ENCODE results near the gene COL8A2. TPM values are rescaled to one million over a fixed set of nuclear protein-coding genes. Genes with fewer than 3 reads are reported as not detected.

COL8A2 gene
- total RNA-seq, 1 experiment from 2014 or later = not detected

DNA sequence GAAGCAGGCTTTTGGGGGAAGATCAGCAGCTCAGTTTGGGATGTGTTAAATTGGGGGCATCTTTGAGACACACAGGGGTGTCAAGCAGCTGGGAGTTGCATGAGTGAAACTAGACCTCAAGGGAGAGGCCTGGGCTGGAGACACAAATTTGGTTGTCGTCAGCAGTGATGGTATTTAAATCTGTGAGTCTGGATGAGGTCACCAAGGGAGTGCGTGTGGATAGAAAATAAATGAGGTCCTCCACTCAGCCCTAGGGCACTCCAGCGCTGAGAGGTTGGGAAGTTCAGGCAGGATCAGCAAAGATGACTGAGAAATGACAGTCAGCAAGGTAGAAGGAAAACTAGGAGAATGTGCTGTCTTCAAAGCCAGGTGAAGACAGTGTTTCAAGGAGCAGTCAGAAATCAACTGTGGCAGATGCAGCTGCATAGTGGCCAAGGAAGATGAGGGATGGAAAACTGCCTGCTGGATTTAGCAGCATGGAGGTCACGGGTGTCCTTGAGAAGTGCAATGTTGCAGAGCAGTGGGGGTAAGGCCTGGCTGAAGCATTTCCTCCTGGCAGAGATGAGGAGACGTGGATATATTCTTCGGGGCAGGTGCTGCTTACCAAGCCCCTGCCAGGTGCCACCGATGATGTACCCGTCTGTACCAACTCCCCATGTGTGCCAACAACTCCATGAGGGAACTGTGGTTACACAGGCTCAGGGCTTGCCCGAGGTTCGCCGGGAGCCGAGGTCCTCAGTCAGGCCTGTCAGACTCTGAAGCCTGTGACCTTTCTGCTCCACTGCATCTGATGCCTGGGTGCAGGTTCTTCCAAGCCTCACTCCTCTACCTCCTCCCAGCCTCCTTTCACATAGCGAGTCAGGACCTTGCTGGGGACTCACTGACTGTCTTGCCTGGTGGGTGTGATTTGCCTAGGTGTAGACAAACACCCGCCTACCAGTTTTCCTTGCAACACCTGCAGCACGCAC lies 42.2 kb upstream of the COL8A2 start:
- ChIA-PET POLR2A (interaction anchor here (1.3 to 1.5 kb wide), 3 partner anchors 11 to 57 kb away, joined by 4 to 6 read pairs (median 5); partner anchors contain the start of genes MAP7D1, THRAP3 and TRAPPC3), CTCF (interaction anchor here (0.6 to 8.1 kb wide), 5 partner anchors 17 to 405 kb away, joined by 3 to 83 read pairs (median 9); partner anchors contain the start of gene TRAPPC3)
- no peaks in the 10 kb centered on the region for H3K27me3 Mint-ChIP-seq (ENCODE audit: insufficient read depth, unreplicated experiment)
- H3K9me3 Mint-ChIP-seq (ENCODE audit: unreplicated experiment) = no peaks in the 10 kb centered on the region
- H3K36me3 Mint-ChIP-seq (ENCODE audit: insufficient read depth, unreplicated experiment) = peaks cover 45% of the 10 kb centered on the region
- BruUV-seq (replicated peaks) = no TSS peak
- intact Hi-C loops (cut with micrococcal nuclease) = no loop called here
- TF ChIP-seq, protein P1, sequence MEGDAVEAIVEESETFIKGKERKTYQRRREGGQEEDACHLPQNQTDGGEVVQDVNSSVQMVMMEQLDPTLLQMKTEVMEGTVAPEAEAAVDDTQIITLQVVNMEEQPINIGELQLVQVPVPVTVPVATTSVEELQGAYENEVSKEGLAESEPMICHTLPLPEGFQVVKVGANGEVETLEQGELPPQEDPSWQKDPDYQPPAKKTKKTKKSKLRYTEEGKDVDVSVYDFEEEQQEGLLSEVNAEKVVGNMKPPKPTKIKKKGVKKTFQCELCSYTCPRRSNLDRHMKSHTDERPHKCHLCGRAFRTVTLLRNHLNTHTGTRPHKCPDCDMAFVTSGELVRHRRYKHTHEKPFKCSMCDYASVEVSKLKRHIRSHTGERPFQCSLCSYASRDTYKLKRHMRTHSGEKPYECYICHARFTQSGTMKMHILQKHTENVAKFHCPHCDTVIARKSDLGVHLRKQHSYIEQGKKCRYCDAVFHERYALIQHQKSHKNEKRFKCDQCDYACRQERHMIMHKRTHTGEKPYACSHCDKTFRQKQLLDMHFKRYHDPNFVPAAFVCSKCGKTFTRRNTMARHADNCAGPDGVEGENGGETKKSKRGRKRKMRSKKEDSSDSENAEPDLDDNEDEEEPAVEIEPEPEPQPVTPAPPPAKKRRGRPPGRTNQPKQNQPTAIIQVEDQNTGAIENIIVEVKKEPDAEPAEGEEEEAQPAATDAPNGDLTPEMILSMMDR (IDR thresholded peaks at IDR 0.05; ENCODE audit: unreplicated experiment) = no peak
- H3K4me1 Mint-ChIP-seq (ENCODE audit: insufficient read depth, unreplicated experiment) = peaks cover 47% of the 10 kb centered on the region
- DNase-seq (ENCODE audit: unreplicated experiment) = no peak
- H3K27ac Mint-ChIP-seq (ENCODE audit: low read depth, unreplicated experiment) = peak overlapping the region; percentile 35
- H3K4me3 Mint-ChIP-seq (ENCODE audit: unreplicated experiment) = no peak overlapping the region

- no peaks in the 10 kb centered on the region for H3K27me3 Mint-ChIP-seq (ENCODE audit: insufficient read depth, unreplicated experiment)
- H3K4me3 Mint-ChIP-seq (ENCODE audit: unreplicated experiment) = no peak overlapping the region
- peak overlapping the region; percentile 35 for H3K27ac Mint-ChIP-seq (ENCODE audit: low read depth, unreplicated experiment)
- ChIA-PET CTCF (interaction anchor here (0.6 to 8.1 kb wide), 7 partner anchors 16 to 404 kb away, joined by 3 to 83 read pairs (median 4); partner anchors contain the start of gene TRAPPC3), POLR2A (interaction anchor here (1.2 to 1.5 kb wide), 4 partner anchors 9 to 58 kb away, joined by 3 to 6 read pairs (median 4); partner anchors contain the start of genes MAP7D1, THRAP3 and TRAPPC3)
- TF ChIP-seq, protein P1 (IDR thresholded peaks at IDR 0.05; ENCODE audit: unreplicated experiment) = no peak
- peaks cover 54% of the 10 kb centered on the region for H3K4me1 Mint-ChIP-seq (ENCODE audit: insufficient read depth, unreplicated experiment)
- H3K36me3 Mint-ChIP-seq (ENCODE audit: insufficient read depth, unreplicated experiment) = peaks cover 35% of the 10 kb centered on the region
- intact Hi-C loops (cut with micrococcal nuclease) = no loop called here
- no TSS peak for BruUV-seq (replicated peaks)
- H3K9me3 Mint-ChIP-seq (ENCODE audit: unreplicated experiment) = no peaks in the 10 kb centered on the region
- DNase-seq (ENCODE audit: unreplicated experiment) = no peak
Observed at GRCh38 chr1:36166136-36166535, 41.1 kb upstream of the COL8A2 start.

DNA sequence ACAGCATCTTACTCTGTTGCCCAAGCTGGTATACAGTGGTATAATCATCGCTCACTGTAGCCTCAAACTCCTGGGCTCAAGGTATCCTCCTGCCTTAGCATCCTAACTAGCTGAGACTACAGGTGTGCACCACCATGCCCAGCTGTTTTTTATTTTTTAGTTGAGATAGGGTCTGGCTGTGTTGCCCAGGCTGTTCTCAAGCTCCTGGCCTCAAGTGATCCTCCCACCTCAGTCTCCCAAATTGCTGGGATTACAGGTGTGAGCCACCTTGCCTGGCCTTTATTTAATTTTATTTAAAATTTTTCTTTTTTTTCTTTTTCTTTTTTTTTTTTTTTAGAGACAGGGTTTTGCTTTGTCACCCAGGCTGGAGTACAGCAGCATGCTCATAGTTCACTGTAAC lies 40.1 kb upstream of the COL8A2 start:
- no TSS peak for BruUV-seq (replicated peaks)
- H3K4me1 Mint-ChIP-seq (ENCODE audit: insufficient read depth, unreplicated experiment) = peaks cover 50% of the 10 kb centered on the region
- DNase-seq (ENCODE audit: unreplicated experiment) = no peak
- H3K36me3 Mint-ChIP-seq (ENCODE audit: insufficient read depth, unreplicated experiment) = peaks cover 25% of the 10 kb centered on the region
- H3K27ac Mint-ChIP-seq (ENCODE audit: low read depth, unreplicated experiment) = peak overlapping the region; percentile 35
- POLR2A ChIA-PET = interaction anchor here (1.2 to 6.3 kb wide), 2 partner anchors 10 to 15 kb away, joined by 3 to 94 read pairs; partner anchors contain the start of gene TRAPPC3
- H3K9me3 Mint-ChIP-seq (ENCODE audit: unreplicated experiment) = no peaks in the 10 kb centered on the region
- intact Hi-C loops (cut with micrococcal nuclease) = no loop called here
- TF ChIP-seq, protein P1 (IDR thresholded peaks at IDR 0.05; ENCODE audit: unreplicated experiment) = no peak
- CTCF ChIA-PET = interaction anchor here (1.1 to 8.1 kb wide), 2 partner anchors 22 to 65 kb away, joined by 4 to 83 read pairs; no protein-coding TSS in a partner anchor
- H3K4me3 Mint-ChIP-seq (ENCODE audit: unreplicated experiment) = no peak overlapping the region
- H3K27me3 Mint-ChIP-seq (ENCODE audit: insufficient read depth, unreplicated experiment) = no peaks in the 10 kb centered on the region

GRCh38 chr1:36164361-36164760 lies 39.3 kb upstream of the COL8A2 start:
- no TSS peak for BruUV-seq (replicated peaks)
- TF ChIP-seq, protein P1 (IDR thresholded peaks at IDR 0.05; ENCODE audit: unreplicated experiment) = no peak
- Mint-ChIP-seq H3K27me3 (ENCODE audit: insufficient read depth, unreplicated experiment) (no peaks in the 10 kb centered on the region), H3K27ac (ENCODE audit: low read depth, unreplicated experiment) (peak overlapping the region; percentile 6), H3K36me3 (ENCODE audit: insufficient read depth, unreplicated experiment) (peaks cover 20% of the 10 kb centered on the region), H3K4me3 (ENCODE audit: unreplicated experiment) (no peak overlapping the region), H3K4me1 (ENCODE audit: insufficient read depth, unreplicated experiment) (peaks cover 54% of the 10 kb centered on the region), H3K9me3 (ENCODE audit: unreplicated experiment) (no peaks in the 10 kb centered on the region)
- intact Hi-C loops (cut with micrococcal nuclease) = no loop called here
- no peak for DNase-seq (ENCODE audit: unreplicated experiment)
- ChIA-PET POLR2A (interaction anchor here (1.8 to 6.3 kb wide), 2 partner anchors 14 to 60 kb away, joined by 8 to 94 read pairs; partner anchors contain the start of genes THRAP3 and TRAPPC3), CTCF (interaction anchor here (0.9 to 8.1 kb wide), 3 partner anchors 14 to 136 kb away, joined by 3 to 85 read pairs (median 83); partner anchors contain the start of gene TRAPPC3)
